ENCODE measurements around the gene APOL5.
A peak's percentile ranks its signal among the peaks of the same experiment; 100 is the strongest.

Gene APOL5

DNA sequence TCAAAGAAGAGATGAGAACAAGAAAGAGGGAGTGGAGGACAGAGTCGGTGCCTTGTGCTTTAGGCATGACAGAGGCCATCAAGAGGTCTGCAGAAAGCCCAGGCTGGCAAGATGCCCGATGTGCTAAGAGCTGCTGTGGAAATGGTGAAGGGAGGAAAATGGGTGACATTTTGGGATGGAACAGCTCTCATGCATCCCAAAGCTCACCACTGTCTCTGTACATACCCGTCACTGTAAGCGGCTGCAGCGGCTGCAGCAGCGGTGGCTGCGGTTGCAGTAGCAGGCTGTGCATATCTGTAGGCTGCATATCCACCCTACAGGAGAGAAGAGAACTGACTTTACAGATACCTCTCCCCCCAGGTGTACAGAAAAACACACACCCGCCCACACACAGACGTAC lies 28.6 kb downstream of the APOL5 start:
- 0 out of 2 replicates have a peak, but pooled peaks cover 2% of the 10 kb centered on the region for H3K27me3 ChIP-seq (replicated peaks; ENCODE audit: control insufficient read depth, insufficient read depth, low read length)
- DNase-seq (ENCODE audit: extremely low read depth, insufficient read length) = no peak
- TF ChIP-seq, protein P1, sequence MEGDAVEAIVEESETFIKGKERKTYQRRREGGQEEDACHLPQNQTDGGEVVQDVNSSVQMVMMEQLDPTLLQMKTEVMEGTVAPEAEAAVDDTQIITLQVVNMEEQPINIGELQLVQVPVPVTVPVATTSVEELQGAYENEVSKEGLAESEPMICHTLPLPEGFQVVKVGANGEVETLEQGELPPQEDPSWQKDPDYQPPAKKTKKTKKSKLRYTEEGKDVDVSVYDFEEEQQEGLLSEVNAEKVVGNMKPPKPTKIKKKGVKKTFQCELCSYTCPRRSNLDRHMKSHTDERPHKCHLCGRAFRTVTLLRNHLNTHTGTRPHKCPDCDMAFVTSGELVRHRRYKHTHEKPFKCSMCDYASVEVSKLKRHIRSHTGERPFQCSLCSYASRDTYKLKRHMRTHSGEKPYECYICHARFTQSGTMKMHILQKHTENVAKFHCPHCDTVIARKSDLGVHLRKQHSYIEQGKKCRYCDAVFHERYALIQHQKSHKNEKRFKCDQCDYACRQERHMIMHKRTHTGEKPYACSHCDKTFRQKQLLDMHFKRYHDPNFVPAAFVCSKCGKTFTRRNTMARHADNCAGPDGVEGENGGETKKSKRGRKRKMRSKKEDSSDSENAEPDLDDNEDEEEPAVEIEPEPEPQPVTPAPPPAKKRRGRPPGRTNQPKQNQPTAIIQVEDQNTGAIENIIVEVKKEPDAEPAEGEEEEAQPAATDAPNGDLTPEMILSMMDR (IDR thresholded peaks at IDR 0.05; ENCODE audit: insufficient read depth, low read length, poor library complexity, severe bottlenecking) = no peak
- H3K4me3 ChIP-seq (replicated peaks; ENCODE audit: low read depth, low read length) = no peak overlapping the region
- H3K36me3 ChIP-seq (ENCODE audit: control insufficient read depth, insufficient read depth, low read length) = no peaks in the 10 kb centered on the region

DNA sequence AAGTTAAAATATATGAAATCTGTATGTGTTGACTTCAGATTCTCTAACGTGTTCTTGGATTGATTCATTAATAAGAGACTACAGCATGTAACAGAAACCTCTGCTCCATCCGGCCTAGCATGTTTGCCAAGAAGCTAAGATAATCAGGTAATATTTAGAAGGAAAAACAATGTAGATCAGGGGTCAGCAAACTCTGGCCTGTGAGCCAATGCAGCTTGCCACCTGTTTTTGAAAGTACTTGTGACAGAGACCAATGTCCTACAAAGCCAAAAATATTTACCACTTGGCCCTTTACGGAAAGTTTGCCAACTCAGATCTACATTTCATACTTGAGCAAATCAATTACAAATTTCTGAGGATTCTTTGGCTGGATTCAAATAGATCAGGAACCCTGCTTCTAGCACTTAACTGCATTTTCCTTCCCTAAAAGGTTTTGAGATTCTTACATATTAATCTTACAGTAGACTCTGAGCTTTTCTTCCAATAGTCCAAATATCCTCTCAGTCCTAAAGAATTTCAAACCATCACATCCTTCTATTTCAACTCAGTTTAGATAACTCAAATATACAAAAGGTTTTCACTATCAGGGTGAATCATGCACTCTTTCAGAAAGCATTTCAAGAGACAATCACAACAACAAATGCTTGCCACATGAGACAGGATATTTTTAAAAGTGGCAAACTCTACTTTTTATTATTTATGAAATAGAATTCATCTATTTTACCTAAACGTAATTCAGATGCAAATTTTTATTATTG lies 29.5 kb downstream of the APOL5 start:
- Histone ChIP-seq H3K36me3 (ENCODE audit: control insufficient read depth, insufficient read depth, low read length) (no peaks in the 10 kb centered on the region), H3K4me3 (replicated peaks; ENCODE audit: low read depth, low read length) (no peak overlapping the region), H3K27me3 (replicated peaks; ENCODE audit: control insufficient read depth, insufficient read depth, low read length) (peaks cover 2% of the 10 kb centered on the region; the same call in 1 of the 2 replicates)
- DNase-seq (ENCODE audit: extremely low read depth, insufficient read length) = no peak
- TF ChIP-seq, protein P1 (IDR thresholded peaks at IDR 0.05; ENCODE audit: insufficient read depth, low read length, poor library complexity, severe bottlenecking) = no peak

- TF ChIP-seq, protein P1 (IDR thresholded peaks at IDR 0.05; ENCODE audit: insufficient read depth, low read length, poor library complexity, severe bottlenecking) = no peak
- Histone ChIP-seq H3K36me3 (ENCODE audit: control insufficient read depth, insufficient read depth, low read length) (no peaks in the 10 kb centered on the region), H3K4me3 (replicated peaks; ENCODE audit: low read depth, low read length) (no peak overlapping the region), H3K27me3 (replicated peaks; ENCODE audit: control insufficient read depth, insufficient read depth, low read length) (peaks cover 2% of the 10 kb centered on the region; the same call in 1 of the 2 replicates)
- DNase-seq (ENCODE audit: extremely low read depth, insufficient read length) = peak; percentile 41
Observed at GRCh38 chr22:35749808-35750207, 32.1 kb downstream of the APOL5 start.

DNA sequence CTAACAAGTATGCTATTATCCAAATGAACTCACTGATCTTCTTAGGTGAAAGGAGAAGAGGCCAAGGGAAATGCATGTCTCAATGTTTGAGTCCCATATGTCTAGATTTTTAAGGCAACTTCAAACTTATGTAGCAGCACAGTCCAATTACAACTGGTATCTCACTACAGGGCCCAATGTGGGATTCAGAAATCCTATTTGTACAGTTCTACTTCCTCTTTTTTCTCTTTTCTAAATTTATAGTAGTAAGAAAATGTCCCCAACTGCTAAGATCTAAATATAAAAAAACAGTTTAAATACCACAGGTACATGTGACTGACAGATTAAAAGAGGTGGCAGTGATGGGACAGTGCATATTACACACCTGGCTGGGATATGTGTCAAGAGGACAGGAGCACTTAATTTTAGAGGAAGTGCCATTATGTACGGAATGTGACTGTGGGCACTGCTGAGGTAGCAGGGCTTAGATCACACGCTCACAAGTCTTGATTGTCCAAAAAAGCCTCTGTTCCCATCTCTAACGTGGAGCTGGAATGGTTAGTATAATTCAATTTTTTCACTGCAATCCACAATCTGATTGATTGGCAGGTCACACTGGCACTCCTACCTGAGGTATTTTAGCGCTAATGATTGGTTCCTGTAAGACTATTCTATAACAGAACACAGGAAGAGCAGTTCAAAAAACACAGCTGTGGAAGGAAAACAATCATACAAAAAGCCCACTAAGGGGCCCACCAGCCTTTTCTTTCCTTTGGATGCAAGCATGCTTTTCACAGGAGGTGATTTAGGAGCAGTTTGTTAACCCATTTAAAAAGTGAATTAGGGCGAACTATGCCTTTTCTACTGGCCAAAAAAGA lies 34.6 kb downstream of the APOL5 start:
- Histone ChIP-seq H3K4me3 (replicated peaks; ENCODE audit: low read depth, low read length) (no peak overlapping the region), H3K36me3 (ENCODE audit: control insufficient read depth, insufficient read depth, low read length) (no peaks in the 10 kb centered on the region)
- DNase-seq (ENCODE audit: extremely low read depth, insufficient read length) = peak; percentile 19

GRCh38 chr22:35752863-35753189 lies 35.2 kb downstream of the APOL5 start:
- Histone ChIP-seq H3K4me3 (replicated peaks; ENCODE audit: low read depth, low read length) (no peak overlapping the region), H3K36me3 (ENCODE audit: control insufficient read depth, insufficient read depth, low read length) (no peaks in the 10 kb centered on the region), H3K27me3 (replicated peaks; ENCODE audit: control insufficient read depth, insufficient read depth, low read length) (no peaks in the 10 kb centered on the region; the same call in 1 of the 2 replicates)
- TF ChIP-seq, protein P1 (IDR thresholded peaks at IDR 0.05; ENCODE audit: insufficient read depth, low read length, poor library complexity, severe bottlenecking) = no peak
- no peak for DNase-seq (ENCODE audit: extremely low read depth, insufficient read length)

More for the DNA sequence above, 34.6 kb downstream of the APOL5 start:
- TF ChIP-seq, protein P1 (IDR thresholded peaks at IDR 0.05; ENCODE audit: insufficient read depth, low read length, poor library complexity, severe bottlenecking) = no peak
- no peaks in the 10 kb centered on the region; the same call in 1 of the 2 replicates for H3K27me3 ChIP-seq (replicated peaks; ENCODE audit: control insufficient read depth, insufficient read depth, low read length)
